Hepatocyte (in vitro differentiated cells): ENCODE measurements around the gene WDR26. TPM values are rescaled to one million over a fixed set of nuclear protein-coding genes. Genes with fewer than 3 reads are reported as not detected.

Source experiments
- DNase-seq: peaks from one replicate; pipeline ENCODE4 v3.0.0-alpha.2; 2016; ENCODE audit warnings: low spot score
- H2AFZ ChIP-seq: fragments of 200-600 bp; sonication (generic); 2 replicates; pipeline ENCODE4 v1.6.0; 2016; ENCODE audit warnings: antibody characterized with exemption, mild to moderate bottlenecking
- H3K27ac ChIP-seq: fragments of 200-600 bp; sonication (generic); 2 replicates; pipeline ENCODE4 v1.5.1; 2016; ENCODE audit warnings: mild to moderate bottlenecking
- H3K27me3 ChIP-seq: fragments of 200-600 bp; sonication (generic); 2 replicates; pipeline ENCODE4 v1.6.1; 2016
- H3K36me3 ChIP-seq: fragments of 200-600 bp; sonication (generic); replicated peaks from 2 replicates; pipeline ENCODE4 v1.5.1; 2016; ENCODE audit warnings: low read depth; ENCODE audit not compliant: insufficient read depth
- H3K4me1 ChIP-seq: fragments of 200-600 bp; sonication (generic); 2 replicates; pipeline ENCODE4 v1.5.1; 2016; ENCODE audit warnings: mild to moderate bottlenecking, moderate library complexity; ENCODE audit not compliant: insufficient read depth
- H3K4me2 ChIP-seq: fragments of 200-600 bp; sonication (generic); 2 replicates; pipeline ENCODE4 v1.6.0; 2016
- H3K4me3 ChIP-seq: fragments of 200-600 bp; sonication (generic); 2 replicates; pipeline ENCODE4 v1.5.1; 2016; ENCODE audit warnings: mild to moderate bottlenecking
- H3K79me2 ChIP-seq: fragments of 200-600 bp; sonication (generic); 2 replicates; pipeline ENCODE4 v1.6.0; 2017; ENCODE audit warnings: mild to moderate bottlenecking
- H3K9me2 ChIP-seq: fragments of 200-600 bp; sonication (generic); replicated peaks from 2 replicates; pipeline ENCODE4 v1.6.0; 2017; ENCODE audit warnings: mild to moderate bottlenecking; ENCODE audit not compliant: insufficient read depth
- H3K9me3 ChIP-seq: fragments of 200-600 bp; sonication (generic); 2 replicates; pipeline ENCODE4 v1.5.1; 2016; ENCODE audit warnings: low read depth, mild to moderate bottlenecking
- H4K20me1 ChIP-seq: fragments of 200-600 bp; sonication (generic); 2 replicates; pipeline ENCODE4 v1.6.0; 2016; ENCODE audit warnings: mild to moderate bottlenecking; ENCODE audit not compliant: insufficient read depth, poor library complexity, severe bottlenecking
- EZH2 ChIP-seq: fragments of 200-600 bp; sonication (generic); IDR thresholded peaks from 2 replicates; pipeline ENCODE4 v1.6.1; 2016; ENCODE audit warnings: antibody characterized with exemption, mild to moderate bottlenecking, borderline replicate concordance
- EZH2phosphoT487 ChIP-seq: fragments of 200-600 bp; sonication (generic); IDR thresholded peaks from one replicate; pipeline ENCODE4 v1.6.1; 2018; ENCODE audit warnings: antibody characterized with exemption, mild to moderate bottlenecking, low read depth, moderate library complexity; ENCODE audit not compliant: unreplicated experiment, severe bottlenecking
- WGBS: methylation state at CpG from one replicate; pipeline ENCODE4 v1.1.6; 2016; ENCODE audit warnings: low lambda C conversion rate; ENCODE audit errors: missing lambda C conversion rate; 5-methylcytosine and 5-hydroxymethylcytosine counted together
- polyA plus RNA-seq: library from polyadenylated mRNA; unstranded; fragments of >200 nt; fragmentation: Nextera tagmentation; extraction: Ambion mirVana; gene quantifications from 2 replicates; pipeline ENCODE4 v1.2.1, GENCODE V29; 2016
- total RNA-seq: library from RNA; depleted of rRNA; stranded (reverse); fragments of >200 nt; gene quantifications from 2 replicates; pipeline ENCODE4 v1.2.3, GENCODE V29; 2014
- TF ChIP-seq, protein P1 (sequence below): fragments of 200-600 bp; sonication (generic); IDR thresholded peaks from 2 replicates; pipeline ENCODE4 v1.5.1; 2016; ENCODE audit warnings: antibody characterized with exemption, mild to moderate bottlenecking; ENCODE audit not compliant: poor library complexity

WDR26 gene
- total and polyA plus RNA-seq, 2 experiments from 2014 or later: 9.4 to 72.1 TPM

DNA sequence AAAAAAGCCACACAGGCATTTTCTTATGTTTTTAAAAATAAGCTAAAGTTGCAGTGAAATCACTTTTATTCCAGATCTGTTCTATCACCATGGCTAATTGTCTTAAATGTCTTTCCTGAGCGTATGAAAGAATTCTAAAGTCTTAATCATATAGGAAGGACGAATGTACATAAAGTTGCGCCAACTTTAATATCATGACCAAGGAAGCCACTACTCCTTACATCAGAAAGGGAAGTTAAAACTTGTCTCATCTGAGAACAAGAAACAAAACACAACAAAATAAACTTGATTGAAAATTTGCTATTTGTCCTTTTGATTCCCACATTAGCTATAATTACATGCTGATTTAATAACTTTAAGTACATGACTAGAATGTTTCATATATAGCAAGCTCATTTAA is 51.4 kb downstream of the WDR26 start:
- Histone ChIP-seq H2AFZ (no peak overlapping the region), H4K20me1 (no peaks in the 10 kb centered on the region), H3K4me3 (no peak overlapping the region), H3K4me2 (no peak overlapping the region), H3K79me2 (no peaks in the 10 kb centered on the region), H3K27me3 (no peaks in the 10 kb centered on the region), H3K9me3 (no peaks in the 10 kb centered on the region), H3K27ac (no peak overlapping the region), H3K36me3 (peaks cover 3% of the 10 kb centered on the region), H3K4me1 (no peaks in the 10 kb centered on the region), H3K9me2 (no peaks in the 10 kb centered on the region)
- TF ChIP-seq EZH2phosphoT487 (no peak), EZH2 (no peak)
- TF ChIP-seq, protein P1, sequence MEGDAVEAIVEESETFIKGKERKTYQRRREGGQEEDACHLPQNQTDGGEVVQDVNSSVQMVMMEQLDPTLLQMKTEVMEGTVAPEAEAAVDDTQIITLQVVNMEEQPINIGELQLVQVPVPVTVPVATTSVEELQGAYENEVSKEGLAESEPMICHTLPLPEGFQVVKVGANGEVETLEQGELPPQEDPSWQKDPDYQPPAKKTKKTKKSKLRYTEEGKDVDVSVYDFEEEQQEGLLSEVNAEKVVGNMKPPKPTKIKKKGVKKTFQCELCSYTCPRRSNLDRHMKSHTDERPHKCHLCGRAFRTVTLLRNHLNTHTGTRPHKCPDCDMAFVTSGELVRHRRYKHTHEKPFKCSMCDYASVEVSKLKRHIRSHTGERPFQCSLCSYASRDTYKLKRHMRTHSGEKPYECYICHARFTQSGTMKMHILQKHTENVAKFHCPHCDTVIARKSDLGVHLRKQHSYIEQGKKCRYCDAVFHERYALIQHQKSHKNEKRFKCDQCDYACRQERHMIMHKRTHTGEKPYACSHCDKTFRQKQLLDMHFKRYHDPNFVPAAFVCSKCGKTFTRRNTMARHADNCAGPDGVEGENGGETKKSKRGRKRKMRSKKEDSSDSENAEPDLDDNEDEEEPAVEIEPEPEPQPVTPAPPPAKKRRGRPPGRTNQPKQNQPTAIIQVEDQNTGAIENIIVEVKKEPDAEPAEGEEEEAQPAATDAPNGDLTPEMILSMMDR: no peak
- WGBS: over 99% methylated on average over 3 of the region's 3 CpGs
- no peak for DNase-seq

DNA sequence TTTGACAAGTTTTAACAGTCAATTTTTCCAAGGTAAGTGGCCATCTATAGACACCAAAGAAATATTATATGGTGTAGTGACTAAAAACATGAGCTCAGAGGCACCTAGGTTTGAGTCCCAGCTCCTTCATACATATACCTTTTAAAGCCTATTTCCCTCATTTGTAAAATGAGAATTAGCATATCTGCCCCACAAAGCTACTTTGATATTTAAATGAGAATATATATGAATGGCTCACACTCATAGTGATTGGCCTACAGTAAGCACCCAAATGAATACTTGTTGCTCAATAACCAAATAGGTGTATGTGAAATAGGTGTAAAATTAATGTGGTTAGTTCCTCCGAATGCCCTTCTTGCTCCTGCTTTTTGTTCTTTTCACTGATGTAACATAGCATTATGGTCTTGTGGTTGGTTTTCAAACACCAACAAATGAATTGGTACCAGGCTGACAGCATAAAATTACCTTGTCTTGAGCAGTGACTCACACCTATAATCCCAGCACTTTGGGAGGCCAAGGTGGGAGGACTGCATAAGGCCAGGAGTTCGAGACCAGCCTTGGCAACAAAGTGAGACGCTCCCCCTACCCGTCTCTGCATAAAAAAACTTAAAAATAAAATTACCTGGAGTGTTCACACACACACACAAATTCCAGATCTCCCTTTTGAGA is 52.6 kb downstream of the WDR26 start:
- no peaks in the 10 kb centered on the region for H3K27me3 ChIP-seq
- no peak overlapping the region for H2AFZ ChIP-seq
- TF ChIP-seq EZH2: no peak
- TF ChIP-seq, protein P1: no peak
- no peak for TF ChIP-seq EZH2phosphoT487
- no peaks in the 10 kb centered on the region for H3K79me2 ChIP-seq
- no peaks in the 10 kb centered on the region for H3K9me2 ChIP-seq
- H4K20me1 ChIP-seq: no peaks in the 10 kb centered on the region
- H3K4me2 ChIP-seq: no peak overlapping the region
- no peak overlapping the region for H3K4me3 ChIP-seq
- WGBS: 96% methylated on average over 4 of the region's 4 CpGs
- no peak overlapping the region for H3K27ac ChIP-seq
- peaks cover 3% of the 10 kb centered on the region for H3K36me3 ChIP-seq
- no peak for DNase-seq
- no peaks in the 10 kb centered on the region for H3K4me1 ChIP-seq
- no peaks in the 10 kb centered on the region for H3K9me3 ChIP-seq

DNA sequence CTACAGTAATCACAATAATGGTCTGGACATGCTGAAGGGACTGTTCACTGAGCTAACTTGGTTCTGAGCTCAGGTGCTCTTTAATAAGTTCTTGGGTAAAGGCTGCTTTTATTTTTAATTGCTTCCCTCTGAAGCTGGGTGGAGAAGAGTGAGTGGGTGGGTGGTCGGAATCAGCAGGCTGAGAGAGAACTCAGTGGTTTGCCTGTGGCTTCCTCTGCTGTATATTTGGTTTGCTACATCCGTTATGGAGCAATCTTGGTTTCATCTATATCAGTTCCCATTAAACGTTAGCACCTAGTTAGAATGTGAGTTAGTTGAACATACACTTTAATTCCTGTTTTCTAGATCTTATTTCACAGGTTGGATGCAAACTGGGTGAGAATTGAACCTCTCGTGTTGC is 54.6 kb downstream of the WDR26 start:
- Histone ChIP-seq H3K4me2 (no peak overlapping the region), H3K79me2 (no peaks in the 10 kb centered on the region), H4K20me1 (no peaks in the 10 kb centered on the region), H3K4me3 (no peak overlapping the region), H3K9me3 (no peaks in the 10 kb centered on the region), H3K9me2 (no peaks in the 10 kb centered on the region), H2AFZ (no peak overlapping the region), H3K4me1 (no peaks in the 10 kb centered on the region), H3K27me3 (no peaks in the 10 kb centered on the region), H3K36me3 (peaks cover 3% of the 10 kb centered on the region), H3K27ac (no peak overlapping the region)
- no peak for TF ChIP-seq EZH2
- 89% methylated on average over 4 of the region's 4 CpGs for WGBS
- DNase-seq: no peak

DNA sequence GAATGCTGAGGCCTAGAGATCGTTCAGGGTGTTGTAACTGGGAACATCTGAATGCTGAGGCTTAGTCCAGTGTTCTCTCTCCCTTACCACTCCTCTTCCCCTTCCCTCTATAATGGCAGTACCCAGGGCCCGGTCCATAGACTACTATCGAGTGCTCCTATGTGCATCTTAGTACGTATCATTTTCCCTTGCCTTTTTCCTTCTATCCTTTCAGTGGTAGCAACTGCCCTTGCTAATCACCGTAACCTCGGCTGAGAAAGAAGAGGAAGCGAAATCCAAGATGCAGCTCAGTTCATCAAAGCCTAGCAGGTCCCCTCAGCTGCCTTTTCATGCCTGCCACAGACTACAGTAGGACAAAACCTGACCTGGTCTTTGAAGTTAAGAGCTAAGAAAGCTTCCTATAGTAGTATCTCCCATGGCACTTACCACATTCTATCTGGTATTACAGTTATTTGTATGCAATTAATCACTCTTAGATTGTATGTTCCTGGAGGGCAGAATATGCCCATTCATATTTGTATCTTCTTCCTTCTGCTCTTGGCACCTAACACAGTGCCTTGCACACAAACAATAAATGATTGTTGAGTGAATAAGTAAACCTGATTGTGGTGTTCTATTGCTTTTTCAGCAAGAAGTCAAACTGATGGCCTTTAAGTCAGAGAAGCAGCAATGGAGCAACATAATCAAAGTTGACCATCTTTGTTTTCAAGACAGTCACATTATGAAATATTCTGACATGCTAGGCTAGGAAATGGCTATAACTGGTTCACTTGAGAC is 55.6 kb downstream of the WDR26 start:
- Histone ChIP-seq H3K4me2 (no peak overlapping the region), H3K27ac (no peak overlapping the region), H3K36me3 (peaks cover 3% of the 10 kb centered on the region), H3K79me2 (no peaks in the 10 kb centered on the region), H2AFZ (no peak overlapping the region), H3K4me1 (no peaks in the 10 kb centered on the region), H3K9me3 (no peaks in the 10 kb centered on the region), H3K27me3 (no peaks in the 10 kb centered on the region), H3K4me3 (no peak overlapping the region), H3K9me2 (no peaks in the 10 kb centered on the region), H4K20me1 (no peaks in the 10 kb centered on the region)
- TF ChIP-seq, protein P1: no peak
- TF ChIP-seq EZH2: no peak
- TF ChIP-seq EZH2phosphoT487: no peak
- no peak for DNase-seq
- WGBS: 88% methylated on average over 7 of the region's 7 CpGs
